ENCODE measurements around the gene NR1I3. TPM values are rescaled to one million over a fixed set of nuclear protein-coding genes. Genes with fewer than 3 reads are reported as not detected.
A peak's percentile ranks its signal among the peaks of the same experiment; 100 is the strongest.

NR1I3 gene
- total and polyA plus RNA-seq, 2 of the 13 experiments (the other 11 are each of a cell fraction or from before 2014, with no cell fraction given), result 0.62 to 0.95 TPM

- in situ Hi-C loops (cut with HindIII; ENCODE audit: extremely low pct_ligation_motif_present, low pct_unique_long_range_greater_than_20kb), result no loop called here
- DNase-seq (ENCODE audit: low spot score) (no peak), ATAC-seq (peak; percentile 45; the same call in 2 of the 3 replicates), FAIRE-seq (no peak)
- no peak overlapping the region for H3K9ac ChIP-seq (ENCODE audit: insufficient read depth, low read depth, low read length)
- CTCF ChIA-PET (ENCODE audit: low intra/inter-chr PET ratio, low total read pairs), result no interaction called here
- no peak overlapping the region for H3K4me3 ChIP-seq (replicated peaks in 1 of 3; ENCODE audit: insufficient read depth in 1 of 3, low read depth in 2 of 3, low read length in 3 of 3)
- no peaks in the 10 kb centered on the region for H3K79me2 ChIP-seq (ENCODE audit: insufficient read depth, low read length)
- intact Hi-C loops (cut with micrococcal nuclease; ENCODE audit: unreplicated experiment), result no loop called here
- peaks cover 17% of the 10 kb centered on the region for H3K4me1 ChIP-seq (ENCODE audit: insufficient read depth, low read length)
- TF ChIP-seq ZNF652 (CRISPR knock-in tag; IDR thresholded peaks at IDR 0.05; ENCODE audit: borderline replicate concordance, low read depth), result no peak
- no peak for TF ChIP-seq TRIM24 (CRISPR knock-in tag; IDR thresholded peaks at IDR 0.05)
- no peak for TF ChIP-seq ZNF703 (CRISPR knock-in tag; IDR thresholded peaks at IDR 0.05; ENCODE audit: borderline replicate concordance)
- TF ChIP-seq CBFB (CRISPR knock-in tag; IDR thresholded peaks at IDR 0.05), result no peak
- TF ChIP-seq MEF2D (CRISPR knock-in tag; IDR thresholded peaks at IDR 0.05), result no peak
- TF ChIP-seq SRF (IDR thresholded peaks at IDR 0.05; ENCODE audit: low read depth, low read length), result no peak
- TF ChIP-seq ZFX (CRISPR knock-in tag; IDR thresholded peaks at IDR 0.05; ENCODE audit: low read depth), result no peak
- TF ChIP-seq TAF1 (CRISPR knock-in tag; IDR thresholded peaks at IDR 0.05), result no peak
- no peak for TF ChIP-seq NFRKB (IDR thresholded peaks at IDR 0.05)
- TF ChIP-seq NR2F1 (CRISPR knock-in tag; IDR thresholded peaks at IDR 0.05), result no peak
- no peak overlapping the region for H2AFZ ChIP-seq (ENCODE audit: low read length)
- H3K9me3 ChIP-seq (ENCODE audit: low read length), result no peaks in the 10 kb centered on the region
- H4K20me1 ChIP-seq (ENCODE audit: insufficient read depth, low read length), result no peaks in the 10 kb centered on the region
- WGBS (ENCODE audit: low lambda C conversion rate), result 86% methylated on average over 2 of the region's 2 CpGs
- H3K36me3 ChIP-seq (replicated peaks in 1 of 2; ENCODE audit: control insufficient read depth in 1 of 2, insufficient read depth in 2 of 2, low read length in 2 of 2), result no peaks in the 10 kb centered on the region
- H3K4me2 ChIP-seq (ENCODE audit: low read depth, low read length), result no peak overlapping the region
- H3K27me3 ChIP-seq (ENCODE audit: control insufficient read depth in 1 of 2, insufficient read depth in 2 of 2, low read length in 2 of 2), result no peaks in the 10 kb centered on the region; a peak in 1 of 5 replicates
- no peak overlapping the region for H3K27ac ChIP-seq (ENCODE audit: extremely low read length, insufficient read depth, low read length)
- POLR2A ChIA-PET, result no interaction called here
- BruUV-seq (replicated peaks), result no TSS peak
Observed at GRCh38 chr1:161285113-161285512, 47.1 kb upstream of the NR1I3 start.

DNA sequence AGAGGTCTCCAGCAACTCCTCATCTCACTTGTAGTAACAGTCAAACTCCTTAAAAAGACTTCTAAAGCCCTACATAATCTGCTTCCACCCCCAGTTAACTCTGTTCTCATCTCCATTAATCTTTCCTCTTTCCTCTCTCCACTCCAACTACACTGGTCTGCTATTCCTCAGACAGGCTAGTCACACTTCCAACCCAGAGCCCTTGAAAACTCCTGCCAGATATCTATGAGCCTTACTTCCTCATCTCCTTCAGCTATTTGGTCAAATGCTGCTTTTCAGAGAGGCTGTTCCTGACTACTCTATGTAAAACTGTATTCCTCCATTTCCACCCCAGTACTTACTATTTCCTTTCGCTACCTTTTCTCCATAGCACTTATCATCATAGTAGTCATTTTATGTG is 45.0 kb upstream of the NR1I3 start:
- in situ Hi-C loops (cut with HindIII; ENCODE audit: extremely low pct_ligation_motif_present, low pct_unique_long_range_greater_than_20kb), result no loop called here
- 79% methylated on average over 1 of the region's 1 CpG for WGBS (ENCODE audit: low lambda C conversion rate)
- Histone ChIP-seq H3K4me2 (ENCODE audit: low read depth, low read length) (no peak overlapping the region), H3K27ac (ENCODE audit: extremely low read length, insufficient read depth, low read length) (no peak overlapping the region), H3K36me3 (replicated peaks in 1 of 2; ENCODE audit: control insufficient read depth in 1 of 2, insufficient read depth in 2 of 2, low read length in 2 of 2) (no peaks in the 10 kb centered on the region), H4K20me1 (ENCODE audit: insufficient read depth, low read length) (no peaks in the 10 kb centered on the region), H3K4me3 (replicated peaks in 1 of 3; ENCODE audit: insufficient read depth in 1 of 3, low read depth in 2 of 3, low read length in 3 of 3) (no peak overlapping the region), H3K27me3 (ENCODE audit: control insufficient read depth in 1 of 2, insufficient read depth in 2 of 2, low read length in 2 of 2) (no peaks in the 10 kb centered on the region), H3K9me3 (ENCODE audit: low read length) (no peaks in the 10 kb centered on the region), H3K9ac (ENCODE audit: insufficient read depth, low read depth, low read length) (no peak overlapping the region), H2AFZ (ENCODE audit: low read length) (no peak overlapping the region), H3K4me1 (ENCODE audit: insufficient read depth, low read length) (peaks cover 10% of the 10 kb centered on the region), H3K79me2 (ENCODE audit: insufficient read depth, low read length) (no peaks in the 10 kb centered on the region)
- ATAC-seq (no peak), DNase-seq (ENCODE audit: low spot score) (no peak), FAIRE-seq (no peak)
- ChIA-PET POLR2A (interaction anchor here (1.2 kb wide), 1 partner anchor 81 kb away, joined by 3 read pairs; the partner anchor contains the start of gene NDUFS2), CTCF (ENCODE audit: low intra/inter-chr PET ratio, low total read pairs) (no interaction called here)
- no TSS peak for BruUV-seq (replicated peaks)
- intact Hi-C loops (cut with micrococcal nuclease; ENCODE audit: unreplicated experiment), result no loop called here
- TF ChIP-seq WIZ (CRISPR knock-in tag; IDR thresholded peaks at IDR 0.05) (no peak), ARID5B (CRISPR knock-in tag; IDR thresholded peaks at IDR 0.05) (no peak), ZNF253 (CRISPR knock-in tag; IDR thresholded peaks at IDR 0.05; ENCODE audit: borderline replicate concordance) (no peak), ZNF564 (CRISPR knock-in tag; IDR thresholded peaks at IDR 0.05) (no peak), TRIM24 (CRISPR knock-in tag; IDR thresholded peaks at IDR 0.05) (no peak)
- TF ChIP-seq, protein P1, sequence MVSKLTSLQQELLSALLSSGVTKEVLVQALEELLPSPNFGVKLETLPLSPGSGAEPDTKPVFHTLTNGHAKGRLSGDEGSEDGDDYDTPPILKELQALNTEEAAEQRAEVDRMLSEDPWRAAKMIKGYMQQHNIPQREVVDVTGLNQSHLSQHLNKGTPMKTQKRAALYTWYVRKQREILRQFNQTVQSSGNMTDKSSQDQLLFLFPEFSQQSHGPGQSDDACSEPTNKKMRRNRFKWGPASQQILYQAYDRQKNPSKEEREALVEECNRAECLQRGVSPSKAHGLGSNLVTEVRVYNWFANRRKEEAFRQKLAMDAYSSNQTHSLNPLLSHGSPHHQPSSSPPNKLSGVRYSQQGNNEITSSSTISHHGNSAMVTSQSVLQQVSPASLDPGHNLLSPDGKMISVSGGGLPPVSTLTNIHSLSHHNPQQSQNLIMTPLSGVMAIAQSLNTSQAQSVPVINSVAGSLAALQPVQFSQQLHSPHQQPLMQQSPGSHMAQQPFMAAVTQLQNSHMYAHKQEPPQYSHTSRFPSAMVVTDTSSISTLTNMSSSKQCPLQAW (CRISPR knock-in tag; IDR thresholded peaks at IDR 0.05), result no peak
